Measurements from ENCODE around the gene HP.
"Not testable (repeated sequence)": the region's sequence is repeated elsewhere in the genome, so short reads cannot be mapped to it uniquely, and the experiment has no call there.

Gene HP, protein sequence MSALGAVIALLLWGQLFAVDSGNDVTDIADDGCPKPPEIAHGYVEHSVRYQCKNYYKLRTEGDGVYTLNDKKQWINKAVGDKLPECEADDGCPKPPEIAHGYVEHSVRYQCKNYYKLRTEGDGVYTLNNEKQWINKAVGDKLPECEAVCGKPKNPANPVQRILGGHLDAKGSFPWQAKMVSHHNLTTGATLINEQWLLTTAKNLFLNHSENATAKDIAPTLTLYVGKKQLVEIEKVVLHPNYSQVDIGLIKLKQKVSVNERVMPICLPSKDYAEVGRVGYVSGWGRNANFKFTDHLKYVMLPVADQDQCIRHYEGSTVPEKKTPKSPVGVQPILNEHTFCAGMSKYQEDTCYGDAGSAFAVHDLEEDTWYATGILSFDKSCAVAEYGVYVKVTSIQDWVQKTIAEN

DNA sequence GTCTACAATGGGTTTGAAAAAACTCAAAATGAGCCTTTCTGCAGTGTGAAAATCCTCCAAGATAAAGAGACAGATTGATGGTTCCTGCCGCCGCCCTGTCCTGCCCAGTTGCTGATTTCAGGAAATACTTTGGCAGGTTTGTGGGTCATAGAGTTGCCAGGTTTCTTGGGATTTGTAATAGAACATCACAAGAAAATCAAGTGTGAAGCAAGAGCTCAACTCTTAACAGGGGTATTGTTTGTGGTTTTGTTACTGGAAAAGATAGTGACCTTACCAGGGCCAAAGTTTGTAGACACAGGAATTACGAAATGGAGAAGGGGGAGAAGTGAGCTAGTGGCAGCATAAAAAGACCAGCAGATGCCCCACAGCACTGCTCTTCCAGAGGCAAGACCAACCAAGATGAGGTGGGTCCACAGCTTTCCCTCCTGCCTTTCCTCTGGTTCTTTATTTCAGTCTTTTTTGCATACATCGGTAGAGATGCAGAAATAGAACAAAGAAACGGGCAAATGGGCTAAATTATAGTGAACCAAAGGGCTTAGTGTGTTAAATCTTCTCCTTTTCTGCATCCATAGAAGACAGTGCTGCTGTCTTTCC is at the start of gene HP:
Gene HP, plus strand, starts transcription at position 252 of the 594 bp plus-strand sequence. Its CDS starts 148 bp downstream, at position 400.
- not testable (repeated sequence) for DNase-seq

DNA sequence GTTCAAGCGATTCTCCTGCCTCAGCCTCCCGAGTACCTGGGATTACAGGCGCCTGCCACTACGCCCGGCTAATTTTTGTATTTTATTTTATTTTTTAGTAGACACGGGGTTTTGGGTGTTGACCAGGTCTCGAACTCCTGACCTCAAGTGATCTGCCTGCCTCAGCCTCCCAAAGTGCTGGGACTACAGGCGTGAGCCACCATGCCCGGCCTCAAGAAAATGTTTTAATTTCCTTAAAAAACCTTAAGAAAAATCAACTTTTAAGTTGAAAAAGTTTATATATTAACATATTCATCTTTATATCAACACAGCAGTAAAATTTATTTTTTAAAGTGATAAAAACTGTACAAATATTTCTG is 46.3 kb upstream of the HP start:
- not testable (repeated sequence) for DNase-seq

DNA sequence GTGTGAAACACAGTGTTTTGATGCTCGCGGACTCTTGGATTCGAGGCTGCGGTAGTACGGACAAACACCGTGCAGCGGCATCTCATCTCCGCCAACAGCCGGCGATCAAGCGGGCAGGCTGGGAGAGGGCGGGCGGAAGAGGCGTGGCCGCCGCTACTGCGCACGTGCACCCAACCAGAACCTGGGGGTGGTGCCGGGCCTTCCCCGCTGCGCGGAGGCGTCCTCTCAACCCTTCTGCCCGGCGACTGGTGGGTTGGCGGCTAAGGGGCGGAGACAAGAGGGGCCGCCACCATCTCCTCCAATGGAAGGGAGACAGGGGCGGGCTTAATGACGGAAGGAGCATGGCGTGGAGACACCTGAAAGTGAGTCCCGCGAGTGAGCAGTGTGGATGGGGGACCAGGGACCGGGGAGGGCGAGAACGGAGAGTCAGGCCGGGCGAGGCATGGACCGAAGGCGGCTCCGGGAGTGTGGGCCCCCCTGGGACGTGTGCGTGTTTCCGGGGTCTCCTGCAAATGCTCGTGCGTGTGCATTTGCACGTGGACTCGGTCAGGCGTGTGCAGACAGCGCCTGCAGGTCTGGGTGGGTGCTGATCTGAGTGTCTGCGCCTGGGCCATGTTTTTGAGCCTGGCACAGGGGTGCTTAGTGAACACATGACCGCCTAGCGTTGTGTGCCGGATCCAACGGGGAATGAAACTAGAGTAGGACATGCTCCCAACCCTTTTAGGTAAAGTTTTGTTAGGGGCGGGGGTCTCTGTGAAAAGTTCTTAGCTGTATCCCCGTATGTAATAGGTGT is 45.7 kb upstream of the HP start, which contains the start of gene DHODH:
Gene DHODH, plus strand, starts transcription at position 321 of the 793 bp plus-strand sequence. Its CDS starts 21 bp downstream, at position 342.
- peak; percentile 98 for DNase-seq

DNA sequence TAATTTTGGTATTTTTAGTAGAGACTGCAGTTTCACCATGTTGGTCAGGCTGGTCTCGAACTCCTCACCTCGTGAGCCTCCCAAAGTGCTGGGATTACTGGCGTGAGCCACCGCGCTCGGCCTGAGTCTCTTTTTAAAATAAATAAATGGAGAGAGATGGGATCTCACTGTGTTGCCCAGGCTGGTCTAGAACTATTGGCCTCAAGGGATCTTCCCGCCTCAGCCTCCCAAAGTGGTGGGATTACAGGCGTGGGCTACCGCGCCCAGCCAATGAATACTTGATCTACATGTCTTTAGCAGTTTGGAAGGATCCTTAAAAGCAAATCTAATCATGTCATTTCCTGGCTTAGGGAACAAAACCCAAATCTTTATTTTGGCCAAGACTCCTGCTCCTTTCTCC is 44.5 kb upstream of the HP start:
- no peak for DNase-seq

DNA sequence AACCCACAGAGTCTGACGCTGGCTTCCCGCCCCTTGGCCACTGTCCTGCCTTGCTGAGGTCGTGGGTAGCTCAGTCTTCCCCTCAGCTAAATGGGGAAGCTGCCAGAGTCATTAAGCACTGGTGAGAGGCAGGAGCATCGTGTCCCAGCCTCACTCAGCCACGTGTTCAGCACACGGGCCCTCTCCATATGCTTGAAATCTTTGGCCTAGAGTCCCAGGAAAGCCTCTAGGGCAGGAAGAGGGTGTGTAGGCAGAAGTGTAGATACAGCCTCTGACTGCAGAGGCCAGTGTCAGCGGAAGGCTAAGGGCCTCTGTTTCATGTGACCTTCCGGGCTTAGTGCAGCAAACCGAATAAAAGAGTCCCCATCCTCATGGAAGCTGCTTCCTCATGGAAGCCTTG is 41.7 kb upstream of the HP start:
- DNase-seq, result no peak

DNA sequence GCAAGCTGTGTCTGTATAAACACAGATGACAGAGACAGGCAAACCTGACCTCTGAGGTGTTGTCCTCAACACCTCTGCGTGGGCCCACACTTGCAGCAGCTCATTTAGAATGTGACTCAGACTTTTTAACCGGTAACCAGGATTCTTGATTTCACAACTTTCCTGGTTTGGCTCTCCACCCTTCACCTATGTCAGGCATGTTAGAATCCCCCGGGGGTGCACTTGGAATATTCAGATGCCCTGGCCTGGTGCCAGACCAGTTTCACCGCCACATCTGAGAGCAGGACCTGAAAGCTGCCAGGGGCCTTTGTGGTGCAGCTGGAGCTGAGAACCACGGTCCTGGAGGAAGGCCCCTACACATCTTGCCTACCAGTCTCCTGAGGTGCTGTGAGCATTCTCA is 40.9 kb upstream of the HP start:
- no peak for DNase-seq

DNA sequence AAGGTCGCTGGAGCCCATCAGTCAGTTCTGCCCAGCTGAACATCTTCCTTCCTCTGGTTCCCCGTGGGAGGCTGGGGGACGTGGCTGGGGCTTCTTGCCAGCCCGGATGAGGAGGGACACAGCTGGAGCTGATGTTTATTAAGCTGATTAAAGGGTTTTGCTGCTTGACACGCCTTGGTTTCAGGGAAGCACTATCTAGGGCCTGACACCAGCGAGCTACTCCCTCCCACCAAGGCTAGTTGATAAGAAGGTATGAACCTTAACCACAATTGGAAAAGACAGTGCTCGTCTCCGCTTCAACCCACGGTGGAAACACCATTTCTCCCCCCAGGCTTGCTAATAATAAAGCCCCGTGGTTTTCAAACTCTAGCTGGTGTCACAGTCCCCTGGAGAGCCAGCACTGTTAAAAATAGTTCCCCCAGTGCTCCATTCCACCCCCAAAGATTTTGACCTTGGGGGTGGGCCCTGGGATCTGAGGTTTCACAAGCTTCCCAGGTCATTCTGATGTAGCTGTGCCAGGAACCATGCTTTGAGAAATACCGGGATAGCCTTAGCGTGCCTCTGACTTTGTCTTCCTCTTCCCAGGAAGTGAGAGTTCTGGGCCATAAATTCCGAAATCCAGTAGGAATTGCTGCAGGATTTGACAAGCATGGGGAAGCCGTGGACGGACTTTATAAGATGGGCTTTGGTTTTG is 40.3 kb upstream of the HP start:
- no peak for DNase-seq

DNA sequence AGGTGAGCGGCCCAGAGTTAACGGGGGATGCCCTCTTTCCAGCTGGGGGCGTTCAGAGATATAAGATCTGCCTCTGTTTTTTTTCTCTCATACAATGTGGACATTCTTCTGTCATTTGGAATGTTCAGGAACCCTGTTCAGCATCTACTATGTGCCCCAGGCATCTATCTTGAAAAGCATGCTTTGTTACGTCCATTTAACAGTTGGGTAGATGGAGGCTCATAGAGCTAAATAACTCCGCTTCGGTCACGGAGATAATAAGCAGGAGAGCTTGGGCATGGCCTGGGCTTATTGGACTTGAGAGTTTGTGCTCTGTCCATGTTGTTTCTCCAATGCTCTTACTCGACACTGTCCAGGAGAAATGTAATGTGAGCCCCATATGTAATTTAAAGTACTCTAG is 39.6 kb upstream of the HP start:
- no peak for DNase-seq

DNA sequence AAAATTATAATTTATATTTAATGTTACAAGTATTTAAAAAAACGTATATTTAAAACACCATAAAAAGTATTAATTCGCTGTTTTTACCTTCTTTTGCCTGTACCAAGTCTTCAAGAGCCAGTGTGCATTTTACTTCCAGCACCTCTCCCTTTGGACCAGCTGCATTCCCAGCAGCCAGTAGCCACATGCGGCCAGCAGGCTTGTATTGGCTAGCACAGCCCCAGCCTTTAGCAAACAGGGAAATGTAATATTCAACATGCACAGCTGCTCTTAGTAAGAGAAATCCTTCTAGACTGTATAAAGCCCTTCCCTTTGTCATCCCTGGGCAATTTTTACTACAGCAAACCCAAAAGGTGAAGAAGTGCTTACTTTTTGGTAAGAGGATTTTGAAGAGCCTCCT is 39.2 kb upstream of the HP start:
- no peak for DNase-seq

DNA sequence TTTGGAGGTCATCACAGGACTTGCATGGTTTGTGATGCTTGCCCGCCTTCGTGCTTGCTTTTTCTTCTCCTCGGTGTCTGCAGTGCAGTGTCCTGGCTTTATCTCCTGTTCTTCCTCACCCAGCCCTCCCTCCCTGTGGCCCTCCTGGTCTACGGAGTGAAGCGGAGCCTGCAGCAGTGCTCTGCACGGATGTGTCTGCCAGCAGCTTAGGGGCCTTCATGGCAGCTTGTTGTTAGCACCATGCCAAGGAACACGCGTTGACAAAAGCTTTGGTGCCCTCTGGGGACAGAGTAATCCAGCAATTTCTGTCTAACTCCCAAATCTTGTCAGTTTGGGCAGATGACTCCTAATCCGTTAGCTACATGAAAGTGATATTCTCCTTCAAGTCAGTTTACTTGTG is 35.8 kb upstream of the HP start:
- DNase-seq, result no peak

DNA sequence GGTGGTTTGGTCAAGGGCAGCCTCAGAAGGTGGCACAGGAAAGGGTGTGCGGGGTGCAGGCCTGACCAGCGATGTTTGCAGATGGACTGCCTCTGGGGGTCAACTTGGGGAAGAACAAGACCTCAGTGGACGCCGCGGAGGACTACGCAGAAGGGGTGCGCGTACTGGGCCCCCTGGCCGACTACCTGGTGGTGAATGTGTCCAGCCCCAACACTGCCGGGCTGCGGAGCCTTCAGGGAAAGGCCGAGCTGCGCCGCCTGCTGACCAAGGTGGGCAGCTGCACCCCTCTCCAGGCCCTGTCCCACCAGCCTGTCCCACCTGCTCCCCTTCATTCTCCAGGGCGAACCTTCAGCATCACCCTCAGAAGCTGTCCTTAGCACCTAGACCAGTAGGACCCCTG is 33.3 kb upstream of the HP start:
- DNase-seq, result no peak

DNA sequence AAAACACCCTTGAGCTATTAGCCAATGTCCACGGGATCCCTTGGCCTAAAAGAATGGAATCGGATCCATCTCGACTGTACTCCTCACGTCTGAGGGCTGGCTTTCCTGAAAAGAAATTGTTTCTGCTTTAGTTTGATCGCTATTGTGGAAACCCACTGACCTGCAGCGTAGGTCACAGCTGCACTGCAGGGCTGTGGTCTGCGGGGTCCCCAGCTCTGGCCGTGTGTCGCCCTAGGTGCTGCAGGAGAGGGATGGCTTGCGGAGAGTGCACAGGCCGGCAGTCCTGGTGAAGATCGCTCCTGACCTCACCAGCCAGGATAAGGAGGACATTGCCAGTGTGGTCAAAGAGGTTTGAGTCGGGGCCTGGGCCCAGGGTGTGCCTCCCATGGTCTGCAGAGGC is 32.2 kb upstream of the HP start:
- DNase-seq, result no peak

DNA sequence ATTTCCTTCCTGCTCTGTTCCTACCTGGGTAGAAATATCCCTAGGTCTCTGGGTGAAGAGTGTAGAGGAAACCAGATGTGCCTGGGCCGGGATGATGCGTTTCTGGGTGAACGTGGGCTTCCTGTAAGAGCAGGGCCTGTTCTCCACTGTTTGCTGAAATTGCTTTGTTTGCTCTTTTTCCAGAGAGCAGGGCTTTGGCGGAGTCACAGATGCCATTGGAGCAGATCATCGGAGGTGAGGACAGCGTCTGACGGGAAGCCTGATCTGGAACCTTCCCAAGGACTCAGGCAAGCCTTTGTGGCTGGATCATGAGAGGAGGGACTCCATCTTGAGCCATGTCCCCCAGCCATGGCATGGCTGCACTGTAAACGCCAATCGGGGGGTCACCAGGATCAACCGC is 30.3 kb upstream of the HP start:
- DNase-seq, result no peak

DNA sequence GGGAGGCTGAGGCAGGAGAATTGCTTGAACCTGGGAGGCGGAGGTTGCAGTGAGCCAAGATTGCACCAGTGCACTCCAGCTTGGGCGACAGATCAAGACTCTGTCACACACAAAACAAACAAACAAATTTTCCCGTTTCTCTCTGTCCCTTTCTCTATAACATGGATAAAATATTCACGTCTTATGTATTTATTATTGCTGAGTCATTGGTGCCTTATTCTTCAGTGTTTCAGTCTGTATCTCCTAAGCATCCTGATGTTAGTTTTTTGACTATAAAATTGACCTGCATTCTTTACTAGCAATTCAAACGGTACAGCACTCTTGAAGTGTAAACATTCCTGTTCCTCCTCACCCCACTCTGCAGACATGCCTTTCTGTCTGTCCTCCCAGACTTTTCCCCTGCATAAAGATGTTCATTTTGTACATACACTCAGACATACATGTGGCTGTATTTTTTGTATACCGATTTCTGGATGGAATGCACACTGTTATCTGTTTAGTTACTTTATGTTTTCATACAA is 29.4 kb upstream of the HP start:
- DNase-seq, result no peak

DNA sequence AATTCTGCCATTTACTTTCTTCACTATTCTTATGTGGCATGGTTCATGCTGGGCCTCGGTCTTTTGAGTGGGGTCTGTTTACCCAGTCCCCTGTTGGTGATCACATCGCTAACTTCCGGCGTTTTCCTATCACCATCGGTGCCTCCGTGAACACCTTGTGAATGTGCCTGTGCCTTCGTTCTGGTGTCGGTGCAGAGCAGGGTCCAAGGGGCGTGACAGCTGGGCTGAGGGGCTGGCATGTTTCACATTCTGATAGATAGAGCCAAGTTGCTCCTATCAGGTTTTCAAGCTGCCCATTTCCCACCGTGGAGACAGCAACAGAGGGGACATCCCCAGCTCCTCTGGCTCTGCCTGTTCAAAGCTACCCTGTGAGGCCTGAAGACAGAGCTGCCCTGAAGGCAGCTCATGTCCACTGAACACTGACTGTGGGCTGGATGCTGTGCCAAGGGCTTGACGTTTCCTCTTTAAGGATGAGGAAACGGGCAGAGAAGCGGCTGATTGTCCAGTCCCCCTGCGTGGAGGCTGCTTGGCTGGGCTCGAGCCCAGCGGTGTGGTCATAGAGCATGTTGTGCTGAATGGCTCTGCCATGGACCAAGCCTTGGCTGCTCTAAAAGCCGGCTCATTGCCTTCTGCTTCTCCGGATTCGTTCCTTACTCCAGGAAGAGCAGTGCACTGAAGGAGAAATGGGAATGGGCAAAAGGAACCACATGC is 28.7 kb upstream of the HP start:
- no peak for DNase-seq

DNA sequence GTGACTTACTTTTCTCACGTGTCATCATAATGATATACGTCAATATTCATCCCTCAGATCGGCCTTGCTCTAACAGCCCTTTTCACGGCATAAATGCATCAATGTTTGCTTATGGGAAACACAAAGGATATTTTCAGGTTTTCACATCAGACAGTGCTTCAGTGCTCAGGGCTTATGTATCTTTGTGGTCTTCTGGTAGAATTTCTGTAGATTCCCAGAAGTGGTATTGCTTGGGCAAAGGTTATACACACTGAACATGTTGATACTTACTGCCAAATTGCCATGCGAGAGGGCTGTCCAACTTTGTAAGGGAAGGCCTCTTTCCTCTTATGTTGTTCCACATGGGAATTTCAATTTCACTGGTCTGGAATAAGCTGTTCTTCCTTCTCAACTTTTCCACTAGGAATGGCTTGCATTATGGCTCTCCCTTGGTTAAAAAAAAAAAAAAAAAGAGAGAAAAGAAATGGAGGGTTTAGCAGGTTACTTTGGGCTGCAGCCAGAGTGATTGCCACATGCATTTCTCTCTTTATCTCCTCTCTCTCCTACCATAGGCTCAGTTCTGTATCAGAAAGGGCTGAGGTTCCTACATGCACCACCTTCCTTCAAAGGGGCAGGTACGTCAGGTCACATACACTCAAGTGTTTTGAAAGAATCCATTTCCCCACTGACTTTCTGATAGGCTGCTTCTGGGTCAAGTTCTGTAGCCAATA is 26.5 kb upstream of the HP start:
- no peak for DNase-seq

DNA sequence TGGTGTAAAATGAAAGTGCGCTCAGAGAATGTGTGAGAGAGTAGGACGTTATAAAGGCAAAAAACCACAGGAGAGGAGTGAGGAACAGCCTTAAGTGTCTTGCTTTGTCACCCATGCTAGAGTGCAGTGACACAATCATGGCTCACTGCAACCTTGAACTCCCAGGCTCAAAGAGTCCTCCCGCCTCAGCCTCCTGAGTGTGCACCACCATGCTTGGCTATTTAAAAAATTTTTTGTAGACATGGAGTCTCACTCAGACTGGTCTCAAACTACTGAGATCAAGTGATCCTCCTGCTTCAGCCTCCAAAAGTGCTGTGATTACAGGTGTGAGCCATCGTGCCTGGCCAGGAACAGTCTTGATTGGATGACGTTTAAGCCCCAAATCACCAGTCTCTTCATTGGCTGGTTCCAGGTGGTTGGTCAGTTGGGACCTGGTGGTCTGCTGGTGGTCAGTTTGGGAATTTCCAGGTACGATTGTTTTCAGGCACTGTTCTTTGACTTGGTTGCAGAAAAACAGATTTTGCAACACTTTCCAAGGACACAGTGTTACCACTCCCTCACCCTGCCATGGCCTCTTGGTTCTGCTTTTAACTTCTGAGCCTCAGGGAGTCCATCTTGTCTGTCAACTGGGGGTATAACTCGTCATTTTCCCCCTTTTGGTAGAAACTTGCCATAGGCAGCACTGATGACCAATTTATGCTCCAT is 24.6 kb upstream of the HP start:
- DNase-seq, result no peak

DNA sequence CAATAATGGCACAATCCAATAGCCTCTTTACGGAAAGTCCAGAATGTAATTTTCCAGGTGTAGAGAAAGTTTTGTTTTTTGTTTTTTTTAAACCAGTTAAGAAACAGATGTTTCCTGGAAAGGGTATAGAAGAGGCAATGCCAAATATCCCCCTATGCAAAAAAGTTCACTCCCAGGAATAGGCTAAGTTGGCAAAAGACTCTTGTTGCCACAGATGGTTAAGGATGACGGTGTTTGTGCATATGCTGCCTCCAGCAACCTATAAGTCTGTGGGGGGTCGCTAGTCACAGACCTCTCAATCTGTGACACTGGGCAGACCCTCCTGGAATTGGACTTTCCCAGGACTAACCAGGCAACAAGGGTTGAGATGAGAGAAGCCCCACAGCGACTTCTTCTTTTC is 20.9 kb upstream of the HP start:
- no peak for DNase-seq

DNA sequence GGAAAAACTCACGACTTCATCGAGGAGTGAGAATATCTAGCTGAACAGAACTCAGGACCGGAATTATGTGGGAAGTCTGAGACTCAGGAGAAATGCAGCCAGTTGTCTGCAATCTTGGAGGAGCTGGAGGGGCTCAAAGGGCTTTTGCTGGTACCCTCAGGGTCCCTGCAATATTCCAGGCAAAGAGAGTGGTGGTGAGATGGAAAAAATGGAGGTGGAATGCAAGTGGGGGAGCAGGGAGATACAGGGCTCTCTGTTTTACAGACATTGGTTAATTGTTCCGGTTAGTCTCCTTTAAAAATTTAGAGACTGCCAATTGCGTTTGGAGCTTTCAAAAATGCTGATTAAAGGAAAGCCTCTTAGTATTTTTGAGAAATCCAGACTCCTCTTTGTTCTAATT is 18.2 kb upstream of the HP start:
- DNase-seq, result no peak

DNA sequence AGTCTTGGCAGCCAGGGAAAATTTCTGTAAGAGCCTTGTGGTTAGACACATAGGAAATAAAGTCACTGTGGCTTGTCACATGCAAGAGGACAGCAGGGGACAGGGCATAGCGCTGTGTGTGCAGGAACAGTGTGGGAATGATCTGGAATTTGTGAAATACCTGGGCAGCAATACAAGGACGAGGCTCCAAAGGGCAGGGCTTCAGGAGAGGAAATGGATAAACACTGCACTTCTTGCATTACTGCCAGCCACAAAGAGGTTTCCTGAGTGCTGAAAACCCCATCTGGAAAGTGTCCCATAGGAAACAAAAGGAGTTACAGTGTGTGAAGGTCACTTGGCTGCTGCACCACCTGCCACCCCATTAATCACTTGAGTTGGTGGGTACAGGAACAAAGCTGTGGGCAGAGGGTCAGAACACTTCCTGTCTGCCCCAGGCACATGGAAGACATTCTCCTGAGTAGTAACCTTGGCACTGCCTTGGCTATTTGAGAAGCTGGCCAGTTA is 12.1 kb upstream of the HP start:
- no peak for DNase-seq

DNA sequence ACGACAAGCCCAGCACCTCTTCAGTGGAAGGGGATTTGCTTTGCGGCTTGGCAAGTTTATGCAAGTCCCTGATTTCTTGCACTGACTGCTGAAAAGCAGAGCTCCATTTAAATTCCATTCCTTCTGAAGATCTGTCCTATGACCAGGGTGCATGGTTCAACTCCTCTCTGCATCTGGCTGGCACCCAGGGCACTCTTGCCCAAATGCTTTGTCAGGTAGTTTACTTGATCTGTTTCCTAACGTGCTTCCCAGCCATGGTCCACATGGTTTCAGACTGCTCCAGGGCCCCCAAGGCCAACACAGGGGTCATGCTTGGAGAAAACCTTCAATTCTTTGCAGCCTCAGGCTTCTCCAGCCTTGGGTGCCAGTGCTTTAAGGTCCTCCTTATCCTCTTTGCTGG is 11.2 kb upstream of the HP start:
- no peak for DNase-seq
